ENCODE measurements around the gene MAP2K7.

DNA sequence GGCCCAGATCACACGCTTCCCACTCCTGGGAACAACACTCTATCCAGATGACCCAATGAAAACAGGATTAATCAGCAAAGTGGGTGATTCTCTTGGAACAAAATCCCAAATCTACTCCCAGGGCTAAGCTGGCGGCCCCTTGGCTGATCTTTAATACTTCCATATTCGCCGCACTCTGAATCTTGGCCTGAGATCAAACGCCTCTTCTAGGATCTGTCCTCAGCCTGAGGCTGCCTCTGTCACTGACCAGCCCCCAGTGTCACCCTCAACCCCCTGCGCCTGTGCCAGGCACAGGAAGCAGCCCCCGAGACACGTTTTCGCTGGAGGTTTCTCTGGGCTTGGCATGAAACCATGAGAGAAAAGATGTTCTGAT is 24.6 kb downstream of the MAP2K7 start:
- TF ChIP-seq POLR2AphosphoS5 (IDR thresholded peaks at IDR 0.05; ENCODE audit: low read depth, low read length) (no peak), POLR2A (IDR thresholded peaks at IDR 0.05; ENCODE audit: low read depth, low read length) (no peak), TAF1 (IDR thresholded peaks at IDR 0.05; ENCODE audit: borderline replicate concordance, low read depth, low read length) (no peak)
